ENCODE measurements around the gene PPAN. TPM values are rescaled to one million over a fixed set of nuclear protein-coding genes. Genes with fewer than 3 reads are reported as not detected.

The PPAN gene
- polyA plus RNA-seq, 3 donors, result 7.2 to 26.2 (median 7.6) TPM

DNA sequence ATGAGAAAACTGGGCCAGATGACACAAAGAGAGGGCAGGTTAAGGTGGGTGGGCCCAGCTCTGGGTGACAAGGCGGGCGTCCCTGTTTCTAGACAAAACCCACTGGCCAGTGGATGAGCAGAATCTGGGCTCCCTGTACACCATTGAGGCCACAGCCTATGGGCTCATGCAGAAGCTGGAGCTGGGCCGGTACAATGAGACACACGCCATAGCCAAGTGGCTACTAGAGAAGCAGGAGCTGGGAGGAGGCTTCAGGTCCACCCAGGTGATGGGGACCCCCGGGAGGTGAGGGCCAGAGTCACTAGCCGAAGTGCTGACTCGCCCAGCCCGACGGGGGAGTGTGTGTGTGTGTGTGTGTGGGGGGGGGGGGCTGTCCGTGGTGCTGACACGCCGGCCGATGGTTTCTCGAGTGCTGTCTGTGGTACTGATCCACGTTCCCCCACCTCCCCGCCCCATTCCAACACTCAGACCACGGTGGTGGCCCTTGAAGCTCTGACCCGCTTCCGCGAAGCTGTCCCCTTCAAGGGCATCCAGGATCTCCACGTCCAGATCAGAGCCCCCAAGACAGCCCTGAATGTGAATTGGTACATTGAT is 44.3 kb upstream of the PPAN start:
- 29% methylated on average over 11 of the region's 21 CpGs for WGBS (ENCODE audit: insufficient coverage)
- Histone ChIP-seq H3K79me2 (ENCODE audit: insufficient read depth, low read length) (no peaks in the 10 kb centered on the region), H3K27me3 (ENCODE audit: control insufficient read depth in 2 of 2, insufficient read depth in 2 of 2, low read length in 2 of 2) (no peaks in the 10 kb centered on the region), H2AFZ (ENCODE audit: insufficient read depth, low read depth, low read length, poor library complexity, severe bottlenecking) (no peak overlapping the region), H3K4me1 (ENCODE audit: control insufficient read depth in 1 of 2, insufficient read depth in 2 of 2, low read length in 2 of 2) (no peaks in the 10 kb centered on the region), H3K9ac (ENCODE audit: insufficient read depth, low read length, poor library complexity, severe bottlenecking) (no peak overlapping the region), H3K27ac (ENCODE audit: low read depth in 1 of 2, low read length in 2 of 2) (no peak overlapping the region), H3K36me3 (replicated peaks in 1 of 2; ENCODE audit: control insufficient read depth in 1 of 2, insufficient read depth in 2 of 2, low read length in 2 of 2) (no peaks in the 10 kb centered on the region), H3K9me3 (replicated peaks in 1 of 2; ENCODE audit: control insufficient read depth in 1 of 2, insufficient read depth in 1 of 2, low read length in 2 of 2) (no peaks in the 10 kb centered on the region), H4K20me1 (ENCODE audit: insufficient read depth, low read length) (no peaks in the 10 kb centered on the region), H3K4me3 (replicated peaks in 1 of 3; ENCODE audit: low read depth in 2 of 3, low read length in 3 of 3) (no peak overlapping the region), H3K4me2 (replicated peaks; ENCODE audit: extremely low read depth, low read length, poor library complexity, severe bottlenecking) (no peak overlapping the region)
- Mint-ChIP-seq H3K4me1 (no peaks in the 10 kb centered on the region), H3K4me3 (peak overlapping the region in 1 of 2 donors; percentile 47), H3K27ac (no peak overlapping the region), H3K9me3 (peaks cover 0 to 12% (median 2%) of the 10 kb centered on the region in 7 donors), H3K36me3 (no peaks in the 10 kb centered on the region), H3K27me3 (ENCODE audit: low read depth in 3 of 3) (peaks cover 11 to 32% (median 14%) of the 10 kb centered on the region in 3 donors)
- no peak for DNase-seq
- intact Hi-C loops (cut with micrococcal nuclease), result no loop called here
- TF ChIP-seq, protein P1, sequence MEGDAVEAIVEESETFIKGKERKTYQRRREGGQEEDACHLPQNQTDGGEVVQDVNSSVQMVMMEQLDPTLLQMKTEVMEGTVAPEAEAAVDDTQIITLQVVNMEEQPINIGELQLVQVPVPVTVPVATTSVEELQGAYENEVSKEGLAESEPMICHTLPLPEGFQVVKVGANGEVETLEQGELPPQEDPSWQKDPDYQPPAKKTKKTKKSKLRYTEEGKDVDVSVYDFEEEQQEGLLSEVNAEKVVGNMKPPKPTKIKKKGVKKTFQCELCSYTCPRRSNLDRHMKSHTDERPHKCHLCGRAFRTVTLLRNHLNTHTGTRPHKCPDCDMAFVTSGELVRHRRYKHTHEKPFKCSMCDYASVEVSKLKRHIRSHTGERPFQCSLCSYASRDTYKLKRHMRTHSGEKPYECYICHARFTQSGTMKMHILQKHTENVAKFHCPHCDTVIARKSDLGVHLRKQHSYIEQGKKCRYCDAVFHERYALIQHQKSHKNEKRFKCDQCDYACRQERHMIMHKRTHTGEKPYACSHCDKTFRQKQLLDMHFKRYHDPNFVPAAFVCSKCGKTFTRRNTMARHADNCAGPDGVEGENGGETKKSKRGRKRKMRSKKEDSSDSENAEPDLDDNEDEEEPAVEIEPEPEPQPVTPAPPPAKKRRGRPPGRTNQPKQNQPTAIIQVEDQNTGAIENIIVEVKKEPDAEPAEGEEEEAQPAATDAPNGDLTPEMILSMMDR (IDR thresholded peaks at IDR 0.05), result no peak

DNA sequence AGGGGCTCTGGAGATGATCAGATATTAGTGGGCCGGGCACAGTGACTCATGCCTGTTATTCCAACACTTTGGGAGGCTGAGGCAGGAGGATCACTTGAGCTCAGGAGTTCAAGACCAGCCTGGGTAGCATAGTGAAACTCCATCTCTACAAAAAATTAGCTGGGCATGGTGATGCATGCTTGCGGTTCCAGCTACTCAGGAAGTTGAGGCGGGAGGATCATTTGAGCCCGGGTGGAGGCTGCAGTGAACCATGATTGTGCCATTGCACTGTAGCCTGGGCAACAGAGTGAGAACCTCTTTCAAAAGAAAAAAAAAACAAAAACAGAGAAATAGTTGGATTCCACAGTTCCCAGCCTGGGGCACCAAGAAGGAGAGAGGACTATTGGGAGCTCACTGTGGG is 38.0 kb upstream of the PPAN start:
- H3K36me3 Mint-ChIP-seq, result no peaks in the 10 kb centered on the region
- no peak overlapping the region for H3K9ac ChIP-seq (ENCODE audit: insufficient read depth, low read length, poor library complexity, severe bottlenecking)
- H3K4me1 Mint-ChIP-seq, result no peaks in the 10 kb centered on the region
- H3K27ac Mint-ChIP-seq, result no peak overlapping the region
- no peaks in the 10 kb centered on the region for H3K79me2 ChIP-seq (ENCODE audit: insufficient read depth, low read length)
- no peak overlapping the region for H3K4me2 ChIP-seq (replicated peaks; ENCODE audit: extremely low read depth, low read length, poor library complexity, severe bottlenecking)
- no peak overlapping the region for H3K27ac ChIP-seq (ENCODE audit: low read depth in 1 of 2, low read length in 2 of 2)
- no peak overlapping the region for H2AFZ ChIP-seq (ENCODE audit: insufficient read depth, low read depth, low read length, poor library complexity, severe bottlenecking)
- peaks cover 3 to 17% (median 5%) of the 10 kb centered on the region in 7 donors for H3K9me3 Mint-ChIP-seq
- intact Hi-C loops (cut with micrococcal nuclease), result no loop called here
- no peak overlapping the region for H3K4me3 Mint-ChIP-seq
- no peaks in the 10 kb centered on the region for H4K20me1 ChIP-seq (ENCODE audit: insufficient read depth, low read length)
- TF ChIP-seq, protein P1 (IDR thresholded peaks at IDR 0.05), result no peak
- H3K9me3 ChIP-seq (replicated peaks in 1 of 2; ENCODE audit: control insufficient read depth in 1 of 2, insufficient read depth in 1 of 2, low read length in 2 of 2), result peaks cover 1 to 5% of the 10 kb centered on the region in 2 donors
- H3K27me3 Mint-ChIP-seq (ENCODE audit: low read depth in 3 of 3), result peaks cover 8 to 22% (median 11%) of the 10 kb centered on the region in 3 donors
- no peaks in the 10 kb centered on the region for H3K36me3 ChIP-seq (replicated peaks in 1 of 2; ENCODE audit: control insufficient read depth in 1 of 2, insufficient read depth in 2 of 2, low read length in 2 of 2)
- no peaks in the 10 kb centered on the region for H3K4me1 ChIP-seq (ENCODE audit: control insufficient read depth in 1 of 2, insufficient read depth in 2 of 2, low read length in 2 of 2)
- no peak for DNase-seq
- H3K4me3 ChIP-seq (replicated peaks in 1 of 3; ENCODE audit: low read depth in 2 of 3, low read length in 3 of 3), result no peak overlapping the region
- WGBS (ENCODE audit: insufficient coverage), result 61% methylated on average over 4 of the region's 4 CpGs
- H3K27me3 ChIP-seq (ENCODE audit: control insufficient read depth in 2 of 2, insufficient read depth in 2 of 2, low read length in 2 of 2), result no peaks in the 10 kb centered on the region
